Gastroesophageal sphincter (tissue), 4 donors: ENCODE data around the gene ZSCAN2. TPM values are rescaled to one million over a fixed set of nuclear protein-coding genes. Genes with fewer than 3 reads are reported as not detected.

Experiments
- ATAC-seq: fragments of 150-250 bp; one replicate; pipeline ENCODE4 v1.9.1; 2016; ENCODE audit warnings: mild to moderate bottlenecking, moderate library complexity
- H3K27ac ChIP-seq, 4 donors: fragments of 200-600 bp; sonication (generic) in 3 of 4; 1 replicate in 3 of 4; 2 replicates in 1 of 4; pipeline ENCODE4 v1.5.1; 2016 to 2019
- H3K27me3 ChIP-seq: fragments of 200-600 bp; sonication (generic); one replicate; pipeline ENCODE4 v1.5.1; 2019
- H3K36me3 ChIP-seq, 2 donors: fragments of 200-600 bp; sonication (generic); one replicate each; pipeline ENCODE4 v1.5.1; 2019; ENCODE audit warnings: control low read depth in 1 of 2
- H3K4me1 ChIP-seq, 3 donors: fragments of 200-600 bp; sonication (generic); 1 replicate in 2 of 3; 2 replicates in 1 of 3; pipeline ENCODE4 v1.5.1; 2016 to 2019; ENCODE audit warnings: control low read depth in 2 of 3
- H3K4me3 ChIP-seq, 2 donors: fragments of 200-600 bp; sonication (generic); one replicate each; pipeline ENCODE4 v1.5.1; 2019; ENCODE audit warnings: mild to moderate bottlenecking in 1 of 2, moderate library complexity in 1 of 2
- H3K9me3 ChIP-seq, 3 donors: fragments of 200-600 bp; sonication (generic); one replicate each; pipeline ENCODE4 v1.5.1; 2017 to 2019; ENCODE audit warnings: control low read depth in 2 of 3
- EP300 ChIP-seq: sonication (generic); formaldehyde crosslinking; IDR thresholded peaks from one replicate; pipeline ENCODE4 v1.6.1; 2017; ENCODE audit warnings: antibody characterized with exemption, mild to moderate bottlenecking
- POLR2A ChIP-seq, 2 donors: fragments of 450-650 bp; IDR thresholded peaks; one replicate each; pipeline ENCODE4 v1.6.1; 2017; ENCODE audit warnings: antibody characterized with exemption in 2 of 2, mild to moderate bottlenecking in 2 of 2, moderate library complexity in 1 of 2
- POLR2AphosphoS5 ChIP-seq: sonication (generic); formaldehyde crosslinking; IDR thresholded peaks from one replicate; pipeline ENCODE4 v1.6.1; 2017; ENCODE audit warnings: antibody characterized with exemption
- WGBS, 2 donors: methylation state at CpG; one replicate each; pipeline ENCODE4 v1.1.5; 2018; ENCODE audit warnings: low coverage in 1 of 2; 5-methylcytosine and 5-hydroxymethylcytosine counted together
- total RNA-seq, 4 donors: library from RNA; depleted of rRNA; stranded (reverse); fragments of >200 nt; gene quantifications; one replicate each; pipeline ENCODE4 v1.1.0, GENCODE V29; 2016
- TF ChIP-seq, protein P1 (sequence below), 4 experiments: fragments of 200-600 bp in 2 of 4; fragments of 450-650 bp in 2 of 4; sonication (generic) in 1 of 4; IDR thresholded peaks; one replicate each; pipeline ENCODE4 v1.5.1; 2017 to 2019; ENCODE audit warnings: antibody characterized with exemption in 4 of 4, mild to moderate bottlenecking in 2 of 4, moderate library complexity in 2 of 4

The ZSCAN2 gene
- total RNA-seq, 4 donors from 2014 or later = 3.5 to 13.8 (median 7.1) TPM

DNA sequence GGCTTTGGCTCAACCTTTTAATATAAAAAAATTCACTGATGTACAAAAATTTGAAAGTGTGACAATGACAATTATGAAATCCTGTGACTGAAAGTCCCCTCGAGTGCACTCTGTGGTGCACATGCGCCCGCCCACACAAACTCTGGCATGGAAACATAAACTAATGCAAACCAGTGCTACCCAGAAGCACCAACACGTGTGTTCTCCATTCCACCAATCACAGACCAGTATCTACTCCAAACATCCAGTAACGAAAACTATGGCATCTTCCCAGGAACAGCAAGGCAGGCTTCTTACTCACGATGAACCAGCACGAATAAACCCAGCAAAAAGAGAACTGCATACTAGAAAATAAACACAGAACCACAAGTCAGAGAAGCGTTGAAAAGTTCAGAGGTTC, 68.9 kb downstream of the ZSCAN2 start:
- no peak overlapping the region for H3K4me3 ChIP-seq
- WGBS, 2 donors = 81 to 85% methylated on average over 5 to 8 of the region's 8 CpGs
- no peaks in the 10 kb centered on the region for H3K9me3 ChIP-seq
- H3K27ac ChIP-seq = no peak overlapping the region
- TF ChIP-seq POLR2AphosphoS5 (no peak), EP300 (no peak), POLR2A (IDR thresholded peaks at IDR 0.05) (no peak)
- TF ChIP-seq, protein P1, sequence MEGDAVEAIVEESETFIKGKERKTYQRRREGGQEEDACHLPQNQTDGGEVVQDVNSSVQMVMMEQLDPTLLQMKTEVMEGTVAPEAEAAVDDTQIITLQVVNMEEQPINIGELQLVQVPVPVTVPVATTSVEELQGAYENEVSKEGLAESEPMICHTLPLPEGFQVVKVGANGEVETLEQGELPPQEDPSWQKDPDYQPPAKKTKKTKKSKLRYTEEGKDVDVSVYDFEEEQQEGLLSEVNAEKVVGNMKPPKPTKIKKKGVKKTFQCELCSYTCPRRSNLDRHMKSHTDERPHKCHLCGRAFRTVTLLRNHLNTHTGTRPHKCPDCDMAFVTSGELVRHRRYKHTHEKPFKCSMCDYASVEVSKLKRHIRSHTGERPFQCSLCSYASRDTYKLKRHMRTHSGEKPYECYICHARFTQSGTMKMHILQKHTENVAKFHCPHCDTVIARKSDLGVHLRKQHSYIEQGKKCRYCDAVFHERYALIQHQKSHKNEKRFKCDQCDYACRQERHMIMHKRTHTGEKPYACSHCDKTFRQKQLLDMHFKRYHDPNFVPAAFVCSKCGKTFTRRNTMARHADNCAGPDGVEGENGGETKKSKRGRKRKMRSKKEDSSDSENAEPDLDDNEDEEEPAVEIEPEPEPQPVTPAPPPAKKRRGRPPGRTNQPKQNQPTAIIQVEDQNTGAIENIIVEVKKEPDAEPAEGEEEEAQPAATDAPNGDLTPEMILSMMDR (IDR thresholded peaks at IDR 0.05) = no peak
- no peaks in the 10 kb centered on the region for H3K27me3 ChIP-seq
- peaks cover 0 to 89% of the 10 kb centered on the region in 2 donors for H3K36me3 ChIP-seq
- no peaks in the 10 kb centered on the region for H3K4me1 ChIP-seq
- ATAC-seq = no peak

- Histone ChIP-seq H3K27ac (no peak overlapping the region), H3K9me3 (no peaks in the 10 kb centered on the region), H3K4me1 (no peaks in the 10 kb centered on the region), H3K27me3 (no peaks in the 10 kb centered on the region), H3K36me3 (peaks cover 0 to 85% of the 10 kb centered on the region in 2 donors), H3K4me3 (no peak overlapping the region)
- TF ChIP-seq, protein P1 (IDR thresholded peaks at IDR 0.05) = no peak
- no peak for TF ChIP-seq EP300
- no peak for ATAC-seq
These were observed 70.4 kb downstream of the ZSCAN2 start for GRCh38 chr15:84671211-84671610.

Other genes starting within 250 kb of the ZSCAN2 start
- 10 to 100 TPM; 12.6 to 43.3 (median 20.2) TPM for gene WDR73, start 53.3 kb downstream of the ZSCAN2 start, total RNA-seq
- 1 to 10 TPM; 2.1 to 4.6 (median 3.9) TPM for gene NMB, start 57.2 kb downstream of the ZSCAN2 start, total RNA-seq
- 100 to 1,000 TPM in 2 of 4 donors, 10 to 100 TPM in 2; 63.3 to 139 (median 99.4) TPM for gene SEC11A, start 115.1 kb downstream of the ZSCAN2 start, total RNA-seq
- gene ZNF592, start 147.6 kb downstream of the ZSCAN2 start, total RNA-seq = 10 to 100 TPM; 15.7 to 26.0 (median 19.1) TPM
- 10 to 100 TPM; 19.1 to 34.4 (median 26.5) TPM for gene ALPK3, start 216.3 kb downstream of the ZSCAN2 start, total RNA-seq